ENCODE measurements around the gene ARFGAP2. TPM values are rescaled to one million over a fixed set of nuclear protein-coding genes. Genes with fewer than 3 reads are reported as not detected.

Gene ARFGAP2
- total and polyA plus RNA-seq, 7 donors, result 46.8 to 185 (median 85.0) TPM

DNA sequence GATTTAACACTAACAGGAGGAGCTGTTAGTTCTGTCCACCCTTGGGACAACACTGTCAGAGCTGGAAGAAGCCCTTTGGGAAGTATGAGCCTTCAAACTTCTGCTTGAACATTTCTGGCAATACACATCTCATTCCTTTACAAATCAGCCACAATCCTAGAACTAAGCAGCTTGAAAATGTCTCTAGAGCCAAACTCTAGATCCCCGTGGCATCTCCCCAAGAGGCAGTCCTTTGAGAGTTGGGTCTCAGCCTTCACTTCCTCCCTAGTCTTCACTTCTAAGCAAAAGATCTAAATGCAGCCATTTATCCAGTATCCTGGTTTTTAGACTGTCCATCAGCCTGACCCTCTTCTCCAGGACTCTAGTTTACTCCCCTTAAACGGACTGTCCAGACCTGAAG, 26.9 kb downstream of the ARFGAP2 start:
- Histone ChIP-seq H3K27ac (peak overlapping the region in 1 of 4 donors; percentile 57), H3K4me3 (no peak overlapping the region), H3K9me3 (no peaks in the 10 kb centered on the region), H3K27me3 (no peaks in the 10 kb centered on the region), H3K4me1 (peaks cover 0 to 29% (median 26%) of the 10 kb centered on the region in 4 donors), H3K36me3 (no peaks in the 10 kb centered on the region)
- TF ChIP-seq POLR2AphosphoS5 (IDR thresholded peaks at IDR 0.05) (no peak), CTCF (IDR thresholded peaks at IDR 0.05) (no peak), POLR2A (IDR thresholded peaks at IDR 0.05) (no peak), EP300 (IDR thresholded peaks at IDR 0.05) (no peak)
- intact Hi-C loops (cut with DNase I), result no loop called here
- no peak for DNase-seq
- WGBS, 2 donors, result 65 to 70% methylated on average over 2 of the region's 2 CpGs

- no peaks in the 10 kb centered on the region for H3K27me3 ChIP-seq
- WGBS, 2 donors, result 17 to 56% methylated on average over 10 of the region's 10 CpGs
- H3K4me3 ChIP-seq, result no peak overlapping the region
- peaks cover 0 to 29% (median 26%) of the 10 kb centered on the region in 4 donors for H3K4me1 ChIP-seq
- DNase-seq, result peak; percentile 81
- TF ChIP-seq EP300 (IDR thresholded peaks at IDR 0.05) (no peak), POLR2AphosphoS5 (IDR thresholded peaks at IDR 0.05) (no peak), CTCF (IDR thresholded peaks at IDR 0.05) (no peak), POLR2A (IDR thresholded peaks at IDR 0.05) (no peak)
- peak overlapping the region in 3 of 4 donors; percentile 37 to 57 (median 46) for H3K27ac ChIP-seq
- intact Hi-C loops (cut with DNase I), result no loop called here
- H3K9me3 ChIP-seq, result no peaks in the 10 kb centered on the region
- no peaks in the 10 kb centered on the region for H3K36me3 ChIP-seq
Measured at GRCh38 chr11:47148903-47149531, 27.7 kb downstream of the ARFGAP2 start.

DNA sequence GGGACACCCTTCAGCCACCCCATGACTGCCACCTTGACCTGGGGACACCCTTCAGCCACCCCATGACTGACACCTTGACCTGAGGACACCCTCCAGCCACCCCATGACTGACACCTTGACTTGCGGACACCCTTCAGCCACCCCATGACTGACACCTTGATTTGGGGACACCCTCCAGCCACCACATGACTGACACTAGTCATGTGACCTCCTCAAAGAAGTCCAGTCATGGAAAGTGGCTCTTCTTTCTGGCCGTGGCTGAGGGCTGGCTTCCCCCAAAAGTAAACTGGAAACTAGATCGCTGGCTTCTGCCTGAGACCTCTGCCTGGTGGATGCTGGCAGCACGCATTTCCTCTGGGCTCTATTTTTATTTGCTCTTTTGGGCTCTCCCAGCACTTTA, 28.4 kb downstream of the ARFGAP2 start:
- Histone ChIP-seq H3K4me3 (no peak overlapping the region), H3K36me3 (no peaks in the 10 kb centered on the region), H3K27me3 (no peaks in the 10 kb centered on the region), H3K4me1 (peaks cover 0 to 33% (median 27%) of the 10 kb centered on the region in 4 donors), H3K9me3 (no peaks in the 10 kb centered on the region), H3K27ac (peak overlapping the region in 2 of 4 donors; percentile 37 to 57)
- intact Hi-C loops (cut with DNase I), result no loop called here
- no peak for DNase-seq
- 65 to 83% methylated on average over 4 of the region's 4 CpGs for WGBS, 2 donors
- TF ChIP-seq CTCF (IDR thresholded peaks at IDR 0.05) (no peak), POLR2A (IDR thresholded peaks at IDR 0.05) (no peak), POLR2AphosphoS5 (IDR thresholded peaks at IDR 0.05) (no peak), EP300 (IDR thresholded peaks at IDR 0.05) (no peak)

- Histone ChIP-seq H3K9me3 (no peaks in the 10 kb centered on the region), H3K27ac (no peak overlapping the region), H3K4me3 (no peak overlapping the region), H3K27me3 (no peaks in the 10 kb centered on the region), H3K4me1 (peaks cover 0 to 33% (median 28%) of the 10 kb centered on the region in 4 donors), H3K36me3 (no peaks in the 10 kb centered on the region)
- WGBS, 2 donors, result 95 to 96% methylated on average over 7 of the region's 7 CpGs
- DNase-seq, result no peak
- intact Hi-C loops (cut with DNase I), result no loop called here
- no peak for TF ChIP-seq POLR2AphosphoS5 (IDR thresholded peaks at IDR 0.05)
- no peak for TF ChIP-seq POLR2A (IDR thresholded peaks at IDR 0.05)
- no peak for TF ChIP-seq EP300 (IDR thresholded peaks at IDR 0.05)
- TF ChIP-seq CTCF (IDR thresholded peaks at IDR 0.05), result no peak
Measured at GRCh38 chr11:47147681-47148080, 29.0 kb downstream of the ARFGAP2 start.

- WGBS, 2 donors, result 90 to 93% methylated on average over 2 of the region's 2 CpGs
- Histone ChIP-seq H3K27me3 (no peaks in the 10 kb centered on the region), H3K9me3 (no peaks in the 10 kb centered on the region), H3K27ac (no peak overlapping the region), H3K4me1 (peaks cover 0 to 34% (median 27%) of the 10 kb centered on the region in 4 donors), H3K4me3 (no peak overlapping the region), H3K36me3 (no peaks in the 10 kb centered on the region)
- DNase-seq, result no peak
- intact Hi-C loops (cut with DNase I), result no loop called here
- TF ChIP-seq POLR2A (IDR thresholded peaks at IDR 0.05), result no peak
- TF ChIP-seq EP300 (IDR thresholded peaks at IDR 0.05), result no peak
- TF ChIP-seq POLR2AphosphoS5 (IDR thresholded peaks at IDR 0.05), result no peak
- TF ChIP-seq CTCF (IDR thresholded peaks at IDR 0.05), result no peak
Measured at GRCh38 chr11:47147250-47147649, 29.4 kb downstream of the ARFGAP2 start.
